Amniotic stem cell (primary cell): Measurements from ENCODE around the gene KIF5C.

Experiments
- DNase-seq: peaks from one replicate; lab custom pipeline; 2025; lab: John Stamatoyannopoulos, UW

The KIF5C gene

GRCh38 chr2:149041482-149041881 is 166.5 kb downstream of the KIF5C start:
- no peak for DNase-seq

- no peak for DNase-seq
These were observed 167.9 kb downstream of the KIF5C start for GRCh38 chr2:149042881-149043280.

GRCh38 chr2:149044500-149044899 is 169.5 kb downstream of the KIF5C start:
- DNase-seq: no peak

GRCh38 chr2:149047118-149047517 is 172.1 kb downstream of the KIF5C start:
- no peak for DNase-seq

- no peak for DNase-seq
These were observed 174.1 kb downstream of the KIF5C start for GRCh38 chr2:149049142-149049541.

GRCh38 chr2:149050188-149050587 is 175.2 kb downstream of the KIF5C start:
- no peak for DNase-seq

GRCh38 chr2:149055751-149056150 is 180.7 kb downstream of the KIF5C start:
- DNase-seq: no peak

GRCh38 chr2:149056541-149057255 is 181.7 kb downstream of the KIF5C start:
- DNase-seq: no peak

- no peak for DNase-seq
These were observed 182.4 kb downstream of the KIF5C start for GRCh38 chr2:149057401-149057800.

GRCh38 chr2:149058936-149059335 is 183.9 kb downstream of the KIF5C start:
- DNase-seq: no peak

GRCh38 chr2:149059822-149060221 is 184.8 kb downstream of the KIF5C start:
- no peak for DNase-seq

GRCh38 chr2:149061133-149061745 is 186.2 kb downstream of the KIF5C start:
- DNase-seq: no peak

- DNase-seq: no peak
These were observed 187.5 kb downstream of the KIF5C start for GRCh38 chr2:149062531-149062930.

GRCh38 chr2:149063177-149063576 is 188.2 kb downstream of the KIF5C start:
- no peak for DNase-seq

GRCh38 chr2:149064365-149064841 is 189.4 kb downstream of the KIF5C start:
- no peak for DNase-seq

GRCh38 chr2:149064856-149065630 is 190.0 kb downstream of the KIF5C start:
- no peak for DNase-seq

GRCh38 chr2:149068225-149068995 is 193.4 kb downstream of the KIF5C start:
- no peak for DNase-seq

- no peak for DNase-seq
These were observed 194.2 kb downstream of the KIF5C start for GRCh38 chr2:149068996-149069888.

- DNase-seq: no peak
These were observed 195.8 kb downstream of the KIF5C start for GRCh38 chr2:149070681-149071320.

GRCh38 chr2:149075105-149075504 is 200.1 kb downstream of the KIF5C start:
- no peak for DNase-seq

- no peak for DNase-seq
These were observed 200.8 kb downstream of the KIF5C start for GRCh38 chr2:149075853-149076252.
